BE2C (cell line): ENCODE measurements around the gene PRPH2.
A peak's percentile ranks its signal among the peaks of the same experiment; 100 is the strongest.
"Not testable (repeated sequence)": the region's sequence is repeated elsewhere in the genome, so short reads cannot be mapped to it uniquely, and the experiment has no call there.

Experiments used
- DNase-seq: peaks from one replicate; pipeline ENCODE4 v3.0.0-alpha.2; 2020
- H3K27me3 ChIP-seq: fragments of 250-450 bp; sonication (Bioruptor Pico); 2 replicates; pipeline ENCODE4 v1.5.1; 2020; ENCODE audit warnings: mild to moderate bottlenecking
- H3K36me3 ChIP-seq: fragments of 250-450 bp; sonication (Bioruptor Pico); 2 replicates; pipeline ENCODE4 v1.5.1; 2020; ENCODE audit warnings: mild to moderate bottlenecking
- H3K4me1 ChIP-seq: fragments of 250-450 bp; sonication (Bioruptor Pico); 2 replicates; pipeline ENCODE4 v1.5.1; 2020
- H3K4me3 ChIP-seq: 2 replicates; pipeline ENCODE4 v1.5.1; 2011; ENCODE audit warnings: low read depth, low read length
- H3K9me3 ChIP-seq: fragments of 250-450 bp; sonication (Bioruptor Pico); 2 replicates; pipeline ENCODE4 v1.5.1; 2020
- TF ChIP-seq, protein P1 (sequence below): IDR thresholded peaks from 2 replicates; pipeline ENCODE4 v1.5.1; 2012; ENCODE audit warnings: mild to moderate bottlenecking, low read depth, low read length

PRPH2 gene

DNA sequence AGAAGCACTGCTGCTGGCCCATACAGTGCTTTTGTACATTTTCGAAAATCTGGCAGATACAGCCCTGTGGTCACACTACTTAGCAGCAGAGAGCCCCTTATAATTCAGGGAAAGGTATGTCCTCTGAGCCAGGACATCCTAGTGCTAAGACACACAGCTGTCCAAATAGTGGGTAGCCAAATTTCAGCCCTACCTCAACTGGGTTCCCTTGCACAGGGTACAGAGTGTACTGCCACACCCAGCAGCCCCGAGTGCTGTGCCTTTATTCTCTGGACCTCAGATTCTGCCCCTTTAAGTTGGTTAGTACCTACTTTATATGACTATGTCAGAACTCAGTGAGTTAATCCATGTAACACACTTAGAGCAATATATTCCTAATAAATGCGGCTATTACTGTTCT, 47.6 kb downstream of the PRPH2 start:
- Histone ChIP-seq H3K4me1 (no peaks in the 10 kb centered on the region), H3K9me3 (no peaks in the 10 kb centered on the region), H3K27me3 (no peaks in the 10 kb centered on the region), H3K4me3 (no peak overlapping the region), H3K36me3 (peaks cover 54% of the 10 kb centered on the region)
- DNase-seq = no peak
- TF ChIP-seq, protein P1, sequence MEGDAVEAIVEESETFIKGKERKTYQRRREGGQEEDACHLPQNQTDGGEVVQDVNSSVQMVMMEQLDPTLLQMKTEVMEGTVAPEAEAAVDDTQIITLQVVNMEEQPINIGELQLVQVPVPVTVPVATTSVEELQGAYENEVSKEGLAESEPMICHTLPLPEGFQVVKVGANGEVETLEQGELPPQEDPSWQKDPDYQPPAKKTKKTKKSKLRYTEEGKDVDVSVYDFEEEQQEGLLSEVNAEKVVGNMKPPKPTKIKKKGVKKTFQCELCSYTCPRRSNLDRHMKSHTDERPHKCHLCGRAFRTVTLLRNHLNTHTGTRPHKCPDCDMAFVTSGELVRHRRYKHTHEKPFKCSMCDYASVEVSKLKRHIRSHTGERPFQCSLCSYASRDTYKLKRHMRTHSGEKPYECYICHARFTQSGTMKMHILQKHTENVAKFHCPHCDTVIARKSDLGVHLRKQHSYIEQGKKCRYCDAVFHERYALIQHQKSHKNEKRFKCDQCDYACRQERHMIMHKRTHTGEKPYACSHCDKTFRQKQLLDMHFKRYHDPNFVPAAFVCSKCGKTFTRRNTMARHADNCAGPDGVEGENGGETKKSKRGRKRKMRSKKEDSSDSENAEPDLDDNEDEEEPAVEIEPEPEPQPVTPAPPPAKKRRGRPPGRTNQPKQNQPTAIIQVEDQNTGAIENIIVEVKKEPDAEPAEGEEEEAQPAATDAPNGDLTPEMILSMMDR = no peak

DNA sequence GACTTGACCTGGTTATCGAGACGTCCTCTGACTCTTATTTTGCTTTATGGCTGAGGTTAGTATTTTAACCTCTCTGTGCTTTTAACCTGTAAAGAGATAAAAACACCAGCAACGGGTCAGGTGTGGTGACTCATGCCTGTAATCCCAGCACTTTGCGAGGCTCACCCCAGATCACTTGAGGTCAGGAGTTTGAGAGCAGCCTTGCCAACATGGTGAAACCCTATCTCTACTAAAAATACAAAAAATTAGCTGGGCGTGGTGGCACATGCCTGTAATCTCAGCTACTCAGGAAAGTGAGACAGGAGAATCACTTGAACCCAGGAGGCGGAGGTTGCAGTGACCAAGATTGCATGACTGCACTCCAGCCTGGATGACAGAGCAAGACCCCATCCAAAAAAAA, 48.0 kb downstream of the PRPH2 start:
- H3K36me3 ChIP-seq = peaks cover 52% of the 10 kb centered on the region
- not testable (repeated sequence) for H3K4me1 ChIP-seq, DNase-seq, H3K27me3 ChIP-seq, H3K9me3 ChIP-seq, H3K4me3 ChIP-seq

DNA sequence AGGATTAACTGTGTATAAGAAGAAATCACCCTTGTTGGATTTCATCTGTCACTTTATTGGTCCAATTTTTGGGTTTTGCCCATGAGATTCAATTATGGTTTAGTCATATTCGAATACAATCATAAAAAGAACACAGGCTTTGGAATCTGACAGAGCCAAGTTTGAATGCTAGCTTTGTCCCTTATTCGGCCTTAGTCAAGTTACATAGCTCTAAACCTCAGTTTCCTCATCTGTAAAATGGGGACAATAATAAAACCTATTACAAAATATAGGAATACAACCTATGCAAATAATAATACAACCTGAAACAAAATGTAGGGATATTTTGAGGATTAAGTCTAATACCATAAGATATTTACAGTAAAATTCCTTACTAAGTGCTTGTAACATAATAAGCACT, 57.7 kb downstream of the PRPH2 start:
- no peak for DNase-seq
- Histone ChIP-seq H3K4me3 (no peak overlapping the region), H3K4me1 (no peaks in the 10 kb centered on the region; the same call in 1 of the 2 replicates), H3K9me3 (no peaks in the 10 kb centered on the region), H3K36me3 (peaks cover 30% of the 10 kb centered on the region), H3K27me3 (no peaks in the 10 kb centered on the region)
- TF ChIP-seq, protein P1 = no peak

DNA sequence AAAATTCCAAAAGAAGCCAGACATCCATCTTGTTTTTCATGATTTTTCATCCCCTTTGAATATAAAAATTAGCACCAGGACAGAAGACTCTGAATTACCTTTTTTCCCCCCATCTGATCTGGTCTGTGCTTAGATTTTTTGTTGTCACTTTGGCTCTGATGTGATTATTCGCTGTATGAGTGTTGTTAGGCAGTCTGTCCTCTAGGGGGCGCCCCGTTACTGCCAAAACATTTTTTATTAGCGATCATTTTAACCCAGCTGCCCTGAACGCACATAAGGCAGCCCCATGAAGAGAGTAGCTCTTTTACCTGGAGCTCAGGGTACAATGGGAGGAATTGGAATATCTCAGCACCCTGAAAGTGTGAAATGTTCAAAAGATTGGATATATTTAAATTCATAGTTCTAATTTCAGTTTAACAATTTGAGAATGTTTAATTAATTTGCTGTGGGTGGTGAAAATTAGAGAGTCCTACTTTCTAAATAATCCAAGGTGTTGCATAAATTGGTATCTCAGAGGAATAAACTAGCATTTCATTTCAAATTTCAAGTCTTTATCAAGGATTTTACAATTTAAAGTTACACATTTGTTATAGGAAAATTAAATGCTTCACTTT, 60.8 kb downstream of the PRPH2 start:
- TF ChIP-seq, protein P1 = peak; percentile 86
- no peaks in the 10 kb centered on the region for H3K9me3 ChIP-seq
- H3K4me3 ChIP-seq = no peak overlapping the region
- H3K4me1 ChIP-seq = no peaks in the 10 kb centered on the region; the same call in 1 of the 2 replicates
- H3K27me3 ChIP-seq = no peaks in the 10 kb centered on the region
- DNase-seq = peak; percentile 78
- H3K36me3 ChIP-seq = peaks cover 43% of the 10 kb centered on the region

DNA sequence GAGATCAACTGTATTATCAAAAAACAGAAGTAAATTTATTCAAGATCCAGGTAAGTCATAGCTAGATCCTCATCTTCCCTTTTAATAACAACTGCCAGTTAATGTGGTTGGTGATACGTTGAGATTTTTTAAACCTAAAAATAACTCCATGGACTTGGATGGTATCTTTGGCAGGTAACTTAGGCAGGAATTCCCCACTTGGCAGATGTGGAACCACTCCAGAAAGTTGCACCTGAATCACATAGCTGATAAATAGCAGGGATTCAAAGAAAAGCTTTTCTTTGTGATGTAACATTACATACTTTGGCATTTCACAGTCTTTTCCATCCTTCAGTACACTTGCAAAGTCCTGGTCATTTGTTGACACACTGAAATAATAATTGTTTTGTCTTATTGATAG, 62.6 kb downstream of the PRPH2 start:
- Histone ChIP-seq H3K36me3 (peaks cover 39% of the 10 kb centered on the region), H3K27me3 (no peaks in the 10 kb centered on the region), H3K4me3 (no peak overlapping the region), H3K4me1 (no peaks in the 10 kb centered on the region; the same call in 1 of the 2 replicates), H3K9me3 (no peaks in the 10 kb centered on the region)
- no peak for DNase-seq
- TF ChIP-seq, protein P1 = no peak

DNA sequence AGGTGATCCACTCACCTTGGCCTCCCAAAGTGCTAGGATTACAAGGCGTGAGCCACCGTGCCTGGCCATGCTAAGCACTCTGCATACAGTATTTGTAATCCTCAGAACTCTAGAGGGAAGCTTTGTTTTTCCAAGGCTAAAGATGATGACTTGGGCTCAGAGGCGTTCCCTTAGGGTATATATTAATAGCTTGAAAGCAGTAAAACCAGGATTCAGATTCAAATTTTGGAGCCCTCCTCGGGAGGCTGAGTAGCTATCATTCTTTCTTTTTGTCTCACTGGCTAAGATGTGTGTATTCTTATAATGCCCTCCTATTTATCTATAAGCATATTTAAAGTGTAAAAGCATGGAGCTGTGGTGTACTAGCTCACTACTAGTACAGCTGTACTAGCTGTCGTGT, 68.5 kb downstream of the PRPH2 start:
- no peaks in the 10 kb centered on the region for H3K27me3 ChIP-seq

More for the DNA sequence above, 68.5 kb downstream of the PRPH2 start:
- Histone ChIP-seq H3K9me3 (no peaks in the 10 kb centered on the region), H3K4me1 (no peaks in the 10 kb centered on the region), H3K4me3 (no peak overlapping the region), H3K36me3 (peaks cover 31% of the 10 kb centered on the region)
- no peak for DNase-seq
- TF ChIP-seq, protein P1 = no peak
